ENCODE data around the gene ASCL2. TPM values are rescaled to one million over a fixed set of nuclear protein-coding genes. Genes with fewer than 3 reads are reported as not detected.

The ASCL2 gene
- total and polyA plus RNA-seq, 2 of the 4 experiments (the other 2 are of a cell fraction) = not detected

- intact Hi-C loops (cut with micrococcal nuclease) (no loop called here), in situ Hi-C loops (cut with MboI; ENCODE audit: low sequenced_read_pairs) (no loop called here), dilution Hi-C loops (cut with HindIII; ENCODE audit: low sequenced_read_pairs, unreplicated experiment) (no loop called here)
- Histone ChIP-seq H2BK5ac (ENCODE audit: low read depth, low read length, poor library complexity, severe bottlenecking) (no peak overlapping the region), H3K4ac (ENCODE audit: low read depth, low read length) (no peak overlapping the region), H3K56ac (ENCODE audit: extremely low read depth, insufficient read depth, low read length) (no peak overlapping the region), H3K9me1 (ENCODE audit: insufficient read depth, low read length) (peaks cover 6% of the 10 kb centered on the region), H2BK120ac (ENCODE audit: low read depth, low read length) (no peak overlapping the region), H3K23ac (ENCODE audit: low read depth, low read length) (no peak overlapping the region), H2BK20ac (ENCODE audit: low read depth, low read length) (no peak overlapping the region), H4K5ac (ENCODE audit: low read depth, low read length) (no peak overlapping the region), H3K27ac (ENCODE audit: insufficient read depth, low read length) (no peak overlapping the region), H3K27me3 (ENCODE audit: control insufficient read depth, insufficient read depth, low read length) (peaks cover 11% of the 10 kb centered on the region; the same call in 1 of the 2 replicates), H2AK9ac (replicated peaks; ENCODE audit: low read depth, low read length, poor library complexity) (no peak overlapping the region), H3K9me3 (ENCODE audit: control insufficient read depth, insufficient read depth, low read length) (no peaks in the 10 kb centered on the region), H3K14ac (replicated peaks; ENCODE audit: low read depth, low read length) (no peak overlapping the region), H3K4me3 (ENCODE audit: insufficient read depth, low read depth, low read length) (no peak overlapping the region), H2BK15ac (ENCODE audit: low read depth, low read length) (no peak overlapping the region), H4K91ac (ENCODE audit: insufficient read depth, low read depth, low read length) (no peak overlapping the region), H3K79me1 (ENCODE audit: low read depth in 1 of 2, low read length in 2 of 2) (no peaks in the 10 kb centered on the region), H4K20me1 (ENCODE audit: insufficient read depth, low read length) (peaks cover 3% of the 10 kb centered on the region; the same call in 1 of the 2 replicates), H3K18ac (ENCODE audit: low read depth, low read length) (no peak overlapping the region), H3K9ac (ENCODE audit: low read depth, low read length) (no peak overlapping the region), H3K4me1 (ENCODE audit: control insufficient read depth, insufficient read depth, low read length) (peaks cover 11% of the 10 kb centered on the region), H3K4me2 (ENCODE audit: low read depth, low read length) (no peak overlapping the region), H4K8ac (ENCODE audit: low read depth in 2 of 2, low read length in 2 of 2) (no peak overlapping the region), H3K36me3 (ENCODE audit: control insufficient read depth, insufficient read depth, low read length) (no peaks in the 10 kb centered on the region), H2AK5ac (ENCODE audit: low read depth, low read length) (no peak overlapping the region), H2AFZ (replicated peaks; ENCODE audit: low read length, poor library complexity) (peak overlapping the region; percentile 51)
- TF ChIP-seq SMC3 (IDR thresholded peaks at IDR 0.05; ENCODE audit: low read depth, low read length) (no peak), CHD1 (IDR thresholded peaks at IDR 0.05; ENCODE audit: low read depth, low read length) (no peak), MAFK (IDR thresholded peaks at IDR 0.05; ENCODE audit: low read depth, low read length) (no peak), ELK1 (IDR thresholded peaks at IDR 0.05; ENCODE audit: borderline replicate concordance, low read depth, low read length) (no peak)
- no TSS peak for BruUV-seq (replicated peaks)
- ChIA-PET POLR2A (ENCODE audit: unreplicated experiment) (no interaction called here), CTCF (interaction anchor here (4.4 kb wide), 1 partner anchor 117 kb away, joined by 73 read pairs; no protein-coding TSS in a partner anchor)
- DNase-seq (no peak), ATAC-seq (ENCODE audit: low read depth) (no peak)
- WGBS, 2 experiments (ENCODE audit: extremely low coverage in 2 of 2, insufficient read length in 1 of 2) = 69% methylated on average over 7 of the region's 18 CpGs; no CpG with 5 or more reads in 1 of the 2 experiments
Observed at GRCh38 chr11:2302896-2303626, 32.7 kb upstream of the ASCL2 start.

Measured in IMR-90 (cell line).